ENCODE measurements around the gene SSBP3. TPM values are rescaled to one million over a fixed set of nuclear protein-coding genes. Genes with fewer than 3 reads are reported as not detected.
A peak's percentile ranks its signal among the peaks of the same experiment; 100 is the strongest.

The SSBP3 gene
- total and polyA plus RNA-seq, 9 donors: 41.2 to 247 (median 156) TPM

DNA sequence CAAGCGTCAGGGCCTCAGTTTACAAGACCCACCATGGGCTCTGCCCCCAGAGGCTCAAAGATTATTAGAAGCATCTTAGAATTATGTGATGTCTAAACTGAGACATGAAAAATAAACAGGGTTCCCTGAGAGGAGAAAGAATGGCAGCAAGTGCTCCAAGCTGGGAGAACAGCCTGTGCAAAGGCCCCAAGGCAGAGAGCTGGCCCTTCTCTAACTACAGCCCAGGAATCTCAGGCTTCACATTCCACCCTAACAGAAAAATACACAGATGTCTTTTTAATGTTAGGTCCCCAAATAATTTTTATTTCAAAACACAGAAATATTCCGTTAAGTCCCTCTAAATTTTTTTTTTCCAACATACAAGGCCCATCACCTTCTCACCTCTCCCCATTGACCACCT lies 21.7 kb downstream of the SSBP3 start:
- H3K27me3 ChIP-seq: no peaks in the 10 kb centered on the region
- WGBS, 3 donors: 81 to 88% (median 85%) methylated on average over 2 of the region's 2 CpGs
- no peak overlapping the region for H3K4me3 ChIP-seq
- intact Hi-C loops (cut with DNase I): loop anchor here in 1 of 4 donors (10.0 kb wide), 1 partner anchor 60 kb away; no protein-coding TSS in a partner anchor
- no peaks in the 10 kb centered on the region for H3K36me3 ChIP-seq
- H3K27ac ChIP-seq: no peak overlapping the region
- no peaks in the 10 kb centered on the region for H3K9me3 ChIP-seq
- no peak for DNase-seq
- TF ChIP-seq EP300 (IDR thresholded peaks at IDR 0.05) (no peak), POLR2A (IDR thresholded peaks at IDR 0.05) (no peak)
- TF ChIP-seq, protein P1, sequence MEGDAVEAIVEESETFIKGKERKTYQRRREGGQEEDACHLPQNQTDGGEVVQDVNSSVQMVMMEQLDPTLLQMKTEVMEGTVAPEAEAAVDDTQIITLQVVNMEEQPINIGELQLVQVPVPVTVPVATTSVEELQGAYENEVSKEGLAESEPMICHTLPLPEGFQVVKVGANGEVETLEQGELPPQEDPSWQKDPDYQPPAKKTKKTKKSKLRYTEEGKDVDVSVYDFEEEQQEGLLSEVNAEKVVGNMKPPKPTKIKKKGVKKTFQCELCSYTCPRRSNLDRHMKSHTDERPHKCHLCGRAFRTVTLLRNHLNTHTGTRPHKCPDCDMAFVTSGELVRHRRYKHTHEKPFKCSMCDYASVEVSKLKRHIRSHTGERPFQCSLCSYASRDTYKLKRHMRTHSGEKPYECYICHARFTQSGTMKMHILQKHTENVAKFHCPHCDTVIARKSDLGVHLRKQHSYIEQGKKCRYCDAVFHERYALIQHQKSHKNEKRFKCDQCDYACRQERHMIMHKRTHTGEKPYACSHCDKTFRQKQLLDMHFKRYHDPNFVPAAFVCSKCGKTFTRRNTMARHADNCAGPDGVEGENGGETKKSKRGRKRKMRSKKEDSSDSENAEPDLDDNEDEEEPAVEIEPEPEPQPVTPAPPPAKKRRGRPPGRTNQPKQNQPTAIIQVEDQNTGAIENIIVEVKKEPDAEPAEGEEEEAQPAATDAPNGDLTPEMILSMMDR (IDR thresholded peaks at IDR 0.05): no peak
- peaks cover 30% of the 10 kb centered on the region for H3K4me1 ChIP-seq (ENCODE audit: insufficient read depth)

DNA sequence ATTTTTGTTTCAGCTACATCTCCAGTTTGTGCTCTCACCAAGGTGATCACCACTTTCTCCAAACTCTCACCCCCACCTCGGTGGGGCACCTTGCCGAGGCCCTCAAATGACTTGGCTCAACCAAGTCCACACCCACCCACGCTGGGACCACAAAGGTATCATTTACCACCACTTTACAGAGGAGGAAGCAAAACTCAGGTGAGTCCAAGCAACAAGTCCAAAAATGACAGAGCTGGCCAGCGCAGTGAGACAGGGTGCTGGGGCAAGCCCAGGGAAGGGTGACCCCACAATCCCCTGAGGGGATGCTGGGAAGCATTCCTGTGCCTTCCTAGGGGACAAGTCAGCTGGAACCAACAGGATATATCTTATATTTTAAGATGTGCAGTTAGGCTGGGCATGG lies 24.7 kb downstream of the SSBP3 start:
- Histone ChIP-seq H3K36me3 (no peaks in the 10 kb centered on the region), H3K4me3 (no peak overlapping the region), H3K27me3 (no peaks in the 10 kb centered on the region), H3K27ac (no peak overlapping the region), H3K4me1 (ENCODE audit: insufficient read depth) (peaks cover 43% of the 10 kb centered on the region), H3K9me3 (no peaks in the 10 kb centered on the region)
- TF ChIP-seq EP300 (IDR thresholded peaks at IDR 0.05) (no peak), POLR2A (IDR thresholded peaks at IDR 0.05) (no peak)
- TF ChIP-seq, protein P1 (IDR thresholded peaks at IDR 0.05): no peak
- no peak for DNase-seq
- intact Hi-C loops (cut with DNase I): loop anchor here in 1 of 4 donors (10.0 kb wide), 1 partner anchor 57 kb away; no protein-coding TSS in a partner anchor
- 78 to 90% (median 84%) methylated on average over 4 of the region's 4 CpGs for WGBS, 3 donors

DNA sequence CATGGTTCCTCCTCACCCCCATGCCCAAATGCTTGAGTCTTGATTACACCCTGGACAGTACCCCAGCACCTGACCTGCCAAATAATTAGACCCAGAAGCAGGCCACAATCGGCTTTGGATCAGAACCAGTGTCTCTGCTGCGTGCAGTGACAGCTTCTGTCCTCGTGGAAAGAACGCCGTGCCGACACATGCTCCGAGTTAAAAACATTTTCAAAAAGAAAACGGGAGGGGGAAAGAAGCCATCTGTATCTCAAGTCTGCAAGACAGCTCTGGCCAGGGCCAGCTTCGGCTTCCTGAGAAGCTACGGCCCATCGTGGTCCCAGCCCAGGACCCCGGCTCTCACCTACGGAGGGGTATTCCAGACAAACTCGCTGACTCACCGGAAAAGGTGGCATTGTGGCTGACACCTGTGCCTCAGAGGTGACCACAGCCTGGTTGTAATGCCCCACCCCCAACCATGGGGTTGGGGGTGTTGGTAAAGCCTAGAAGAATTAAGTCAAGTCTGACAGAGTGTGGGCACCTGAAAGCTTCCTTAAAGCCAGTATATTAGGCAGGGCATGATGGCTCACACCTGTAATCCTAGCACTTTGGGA lies 25.8 kb downstream of the SSBP3 start:
- H3K4me1 ChIP-seq (ENCODE audit: insufficient read depth): peaks cover 43% of the 10 kb centered on the region

DNA sequence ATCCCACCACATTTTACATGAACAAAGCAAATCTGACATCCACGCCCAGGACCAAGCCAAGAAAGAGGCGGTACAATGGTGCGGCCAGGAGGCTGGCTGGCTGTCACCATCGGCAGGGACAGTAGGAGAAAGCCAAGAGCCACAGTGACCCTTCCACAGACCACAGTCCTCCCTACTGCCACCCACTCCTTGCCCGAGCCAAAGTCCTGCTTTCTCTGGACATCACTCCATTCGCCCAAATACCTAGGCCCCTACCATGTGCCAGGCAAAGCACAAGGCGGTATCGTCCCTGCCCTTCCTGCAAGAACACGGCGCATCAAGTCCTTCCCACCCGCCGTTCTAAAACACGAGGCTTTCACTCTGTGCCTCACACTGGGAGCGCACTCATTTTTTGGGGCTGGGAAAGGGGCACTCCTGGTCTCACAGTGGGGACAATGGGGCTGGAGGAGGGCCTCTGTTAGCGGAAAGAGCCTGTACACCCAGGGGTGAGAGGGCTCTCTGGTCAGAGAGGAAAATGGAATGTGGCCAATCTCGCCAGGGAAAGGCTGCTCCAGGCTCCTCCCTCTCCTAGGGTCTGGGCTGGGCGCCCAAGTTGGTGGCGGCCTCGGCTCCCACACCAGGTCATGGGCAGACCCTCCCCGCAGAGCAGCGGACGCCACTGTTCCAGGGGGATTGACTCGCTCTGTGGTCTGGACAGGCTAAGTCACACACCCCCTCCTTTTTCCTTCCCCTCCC lies 26.5 kb downstream of the SSBP3 start:
- Histone ChIP-seq H3K4me1 (ENCODE audit: insufficient read depth) (peaks cover 41% of the 10 kb centered on the region), H3K27me3 (no peaks in the 10 kb centered on the region), H3K9me3 (no peaks in the 10 kb centered on the region), H3K27ac (peak overlapping the region in 1 of 2 donors; percentile 48), H3K36me3 (no peaks in the 10 kb centered on the region), H3K4me3 (no peak overlapping the region)
- TF ChIP-seq EP300 (IDR thresholded peaks at IDR 0.05) (no peak), POLR2A (IDR thresholded peaks at IDR 0.05) (no peak)
- TF ChIP-seq, protein P1 (IDR thresholded peaks at IDR 0.05): no peak
- DNase-seq: peak; percentile 60 to 76 (median 75)
- intact Hi-C loops (cut with DNase I): loop anchor here in 1 of 4 donors (10.0 kb wide), 1 partner anchor 55 kb away; no protein-coding TSS in a partner anchor
- WGBS, 3 donors: 42 to 54% (median 43%) methylated on average over 23 of the region's 23 CpGs

More for the DNA sequence above, 25.8 kb downstream of the SSBP3 start:
- Histone ChIP-seq H3K4me3 (no peak overlapping the region), H3K36me3 (no peaks in the 10 kb centered on the region), H3K9me3 (no peaks in the 10 kb centered on the region), H3K27ac (peak overlapping the region in 1 of 2 donors; percentile 48), H3K27me3 (no peaks in the 10 kb centered on the region)
- TF ChIP-seq, protein P1 (IDR thresholded peaks at IDR 0.05): no peak
- TF ChIP-seq EP300 (IDR thresholded peaks at IDR 0.05) (no peak), POLR2A (IDR thresholded peaks at IDR 0.05) (no peak)
- DNase-seq: no peak
- WGBS, 3 donors: 19 to 27% (median 20%) methylated on average over 14 to 15 of the region's 15 CpGs
- intact Hi-C loops (cut with DNase I): loop anchor here in 1 of 4 donors (10.0 kb wide), 1 partner anchor 56 kb away; no protein-coding TSS in a partner anchor
